ENCODE data around the gene RUNX3. TPM values are rescaled to one million over a fixed set of nuclear protein-coding genes. Genes with fewer than 3 reads are reported as not detected.
"Not testable (repeated sequence)": the region's sequence is repeated elsewhere in the genome, so short reads cannot be mapped to it uniquely, and the experiment has no call there.

The RUNX3 gene
- 0.25 TPM for polyA plus RNA-seq (2013, experiment 1 of 2)
- 0.38 TPM for polyA plus RNA-seq (2013, experiment 2 of 2)

- H3K9ac ChIP-seq (ENCODE audit: low read depth, low read length): no peak within 1 kb of the TSS
- no peaks in the 10 kb centered on the region for H3K9me3 ChIP-seq (ENCODE audit: insufficient read depth, low read depth, low read length)
- peaks cover 35% of the 10 kb centered on the region for H3K4me1 ChIP-seq (ENCODE audit: insufficient read depth, low read length)
- H3K4me3 ChIP-seq (ENCODE audit: low read length): peak within 1 kb of the TSS; percentile 51
- H3K36me3 ChIP-seq (ENCODE audit: insufficient read depth, low read length): no peaks in the 10 kb centered on the region
- H3K27me3 ChIP-seq (ENCODE audit: insufficient read depth, low read length): peaks cover 99% of the 10 kb centered on the region
- WGBS: 2% methylated on average over 88 of the region's 88 CpGs
- no peak within 1 kb of the TSS for H3K27ac ChIP-seq (ENCODE audit: low read depth, low read length)
Measured at GRCh38 chr1:24930260-24931145, at the start of gene RUNX3. Gene RUNX3, minus strand, starts transcription at chr1:24930276. Its CDS starts 408 bp downstream, at chr1:24929868.

- H3K9me3 ChIP-seq (ENCODE audit: insufficient read depth, low read depth, low read length): peaks cover 19% of the 10 kb centered on the region
- H3K4me1 ChIP-seq (ENCODE audit: insufficient read depth, low read length); H3K9ac ChIP-seq (ENCODE audit: low read depth, low read length); H3K36me3 ChIP-seq (ENCODE audit: insufficient read depth, low read length); H3K27me3 ChIP-seq (ENCODE audit: insufficient read depth, low read length); H3K27ac ChIP-seq (ENCODE audit: low read depth, low read length); H3K4me3 ChIP-seq (ENCODE audit: low read length): not testable (repeated sequence)
- WGBS: 87% methylated on average over 4 of the region's 4 CpGs
Measured at GRCh38 chr1:24979232-24979631, 49.2 kb upstream of the RUNX3 start.

DNA sequence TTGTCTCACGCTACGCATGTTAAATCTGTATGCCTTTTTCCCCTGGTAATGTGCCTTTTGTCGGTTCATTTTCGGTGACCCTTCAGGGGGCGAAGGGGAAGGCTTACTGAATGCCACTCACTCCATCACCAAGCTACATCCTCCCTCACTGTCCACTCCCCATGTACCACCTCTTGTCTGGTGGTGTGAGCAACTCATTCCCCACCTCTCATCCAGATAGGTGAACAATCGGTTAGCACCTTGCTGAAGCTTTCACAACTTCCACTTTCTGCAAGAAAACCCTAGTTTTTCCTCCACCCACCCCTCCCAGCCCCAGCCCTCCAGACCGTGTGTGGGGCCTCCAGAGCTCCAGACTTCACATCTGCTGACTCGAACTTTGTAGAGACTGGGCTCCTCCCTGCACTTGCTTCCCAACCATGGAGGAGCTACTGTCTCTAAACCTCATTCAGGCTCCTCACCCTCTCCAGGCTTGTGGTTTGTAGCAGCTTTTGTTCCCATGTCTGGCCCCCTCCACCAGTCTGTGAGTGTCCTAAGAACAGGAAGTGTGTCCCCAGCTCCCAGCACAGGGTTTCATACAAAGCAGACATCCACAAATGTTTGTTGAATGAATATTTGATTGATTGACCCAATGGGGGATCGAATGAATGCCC lies 48.4 kb upstream of the RUNX3 start:
- Histone ChIP-seq H3K27ac (ENCODE audit: low read depth, low read length) (no peak overlapping the region), H3K4me3 (ENCODE audit: low read length) (no peak overlapping the region), H3K9ac (ENCODE audit: low read depth, low read length) (no peak overlapping the region), H3K4me1 (ENCODE audit: insufficient read depth, low read length) (no peaks in the 10 kb centered on the region), H3K9me3 (ENCODE audit: insufficient read depth, low read depth, low read length) (peaks cover 19% of the 10 kb centered on the region), H3K36me3 (ENCODE audit: insufficient read depth, low read length) (no peaks in the 10 kb centered on the region), H3K27me3 (ENCODE audit: insufficient read depth, low read length) (no peaks in the 10 kb centered on the region)
- 83% methylated on average over 9 of the region's 9 CpGs for WGBS

DNA sequence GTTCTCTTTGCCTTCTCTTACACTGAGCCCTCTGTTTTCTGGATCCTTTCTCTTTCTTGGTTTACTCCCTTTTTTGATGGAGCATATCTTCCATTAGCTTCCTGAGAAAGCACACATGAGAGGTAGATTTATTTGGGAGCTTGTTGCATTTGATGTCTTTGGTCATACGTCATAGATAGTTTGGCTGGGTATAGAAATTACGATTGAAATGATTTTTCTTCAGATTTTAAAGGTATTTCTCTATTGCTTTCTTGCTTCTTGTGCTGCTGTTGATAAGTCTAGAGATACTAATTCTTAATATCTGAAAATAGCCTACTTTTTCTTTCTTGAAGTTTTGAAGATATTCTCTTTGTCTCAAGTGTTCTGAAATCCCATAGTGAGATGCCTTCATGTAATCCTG lies 45.3 kb upstream of the RUNX3 start:
- peaks cover 15% of the 10 kb centered on the region for H3K4me1 ChIP-seq (ENCODE audit: insufficient read depth, low read length)
- WGBS: 84% methylated on average over 2 of the region's 2 CpGs
- no peak overlapping the region for H3K4me3 ChIP-seq (ENCODE audit: low read length)
- H3K27me3 ChIP-seq (ENCODE audit: insufficient read depth, low read length): no peaks in the 10 kb centered on the region
- no peak overlapping the region for H3K27ac ChIP-seq (ENCODE audit: low read depth, low read length)
- H3K9ac ChIP-seq (ENCODE audit: low read depth, low read length): no peak overlapping the region
- H3K36me3 ChIP-seq (ENCODE audit: insufficient read depth, low read length): no peaks in the 10 kb centered on the region
- peaks cover 19% of the 10 kb centered on the region for H3K9me3 ChIP-seq (ENCODE audit: insufficient read depth, low read depth, low read length)

GRCh38 chr1:24973315-24973714 lies 43.2 kb upstream of the RUNX3 start:
- Histone ChIP-seq H3K27ac (ENCODE audit: low read depth, low read length) (no peak overlapping the region), H3K4me1 (ENCODE audit: insufficient read depth, low read length) (peaks cover 18% of the 10 kb centered on the region), H3K4me3 (ENCODE audit: low read length) (no peak overlapping the region), H3K9ac (ENCODE audit: low read depth, low read length) (no peak overlapping the region), H3K9me3 (ENCODE audit: insufficient read depth, low read depth, low read length) (peaks cover 19% of the 10 kb centered on the region), H3K27me3 (ENCODE audit: insufficient read depth, low read length) (no peaks in the 10 kb centered on the region), H3K36me3 (ENCODE audit: insufficient read depth, low read length) (no peaks in the 10 kb centered on the region)
- WGBS: 76% methylated on average over 5 of the region's 5 CpGs

- no peaks in the 10 kb centered on the region for H3K27me3 ChIP-seq (ENCODE audit: insufficient read depth, low read length)
- H3K9ac ChIP-seq (ENCODE audit: low read depth, low read length): no peak overlapping the region
- no peaks in the 10 kb centered on the region for H3K36me3 ChIP-seq (ENCODE audit: insufficient read depth, low read length)
- peaks cover 18% of the 10 kb centered on the region for H3K4me1 ChIP-seq (ENCODE audit: insufficient read depth, low read length)
- no peak overlapping the region for H3K27ac ChIP-seq (ENCODE audit: low read depth, low read length)
- WGBS: 71% methylated on average over 6 of the region's 6 CpGs
- peaks cover 19% of the 10 kb centered on the region for H3K9me3 ChIP-seq (ENCODE audit: insufficient read depth, low read depth, low read length)
- H3K4me3 ChIP-seq (ENCODE audit: low read length): no peak overlapping the region
Measured at GRCh38 chr1:24972915-24973242, 42.8 kb upstream of the RUNX3 start.

- Histone ChIP-seq H3K4me3 (ENCODE audit: low read length) (no peak overlapping the region), H3K9ac (ENCODE audit: low read depth, low read length) (no peak overlapping the region), H3K4me1 (ENCODE audit: insufficient read depth, low read length) (peaks cover 18% of the 10 kb centered on the region), H3K9me3 (ENCODE audit: insufficient read depth, low read depth, low read length) (peaks cover 19% of the 10 kb centered on the region), H3K27ac (ENCODE audit: low read depth, low read length) (no peak overlapping the region), H3K36me3 (ENCODE audit: insufficient read depth, low read length) (no peaks in the 10 kb centered on the region), H3K27me3 (ENCODE audit: insufficient read depth, low read length) (no peaks in the 10 kb centered on the region)
- WGBS: 51% methylated on average over 8 of the region's 8 CpGs
Measured at GRCh38 chr1:24972221-24972914, 42.3 kb upstream of the RUNX3 start.

- no peak overlapping the region for H3K4me3 ChIP-seq (ENCODE audit: low read length)
- H3K9ac ChIP-seq (ENCODE audit: low read depth, low read length): no peak overlapping the region
- H3K4me1 ChIP-seq (ENCODE audit: insufficient read depth, low read length): peaks cover 18% of the 10 kb centered on the region
- peaks cover 15% of the 10 kb centered on the region for H3K9me3 ChIP-seq (ENCODE audit: insufficient read depth, low read depth, low read length)
- 81% methylated on average over 23 of the region's 23 CpGs for WGBS
- no peak overlapping the region for H3K27ac ChIP-seq (ENCODE audit: low read depth, low read length)
- no peaks in the 10 kb centered on the region for H3K36me3 ChIP-seq (ENCODE audit: insufficient read depth, low read length)
- no peaks in the 10 kb centered on the region for H3K27me3 ChIP-seq (ENCODE audit: insufficient read depth, low read length)
Measured at GRCh38 chr1:24970926-24971875, 41.1 kb upstream of the RUNX3 start.

- H3K4me1 ChIP-seq (ENCODE audit: insufficient read depth, low read length): peaks cover 18% of the 10 kb centered on the region
- no peak overlapping the region for H3K4me3 ChIP-seq (ENCODE audit: low read length)
- 33% methylated on average over 13 of the region's 13 CpGs for WGBS
- no peak overlapping the region for H3K27ac ChIP-seq (ENCODE audit: low read depth, low read length)
- no peaks in the 10 kb centered on the region for H3K27me3 ChIP-seq (ENCODE audit: insufficient read depth, low read length)
- peaks cover 9% of the 10 kb centered on the region for H3K9me3 ChIP-seq (ENCODE audit: insufficient read depth, low read depth, low read length)
- H3K9ac ChIP-seq (ENCODE audit: low read depth, low read length): no peak overlapping the region
- no peaks in the 10 kb centered on the region for H3K36me3 ChIP-seq (ENCODE audit: insufficient read depth, low read length)
Measured at GRCh38 chr1:24970399-24970753, 40.3 kb upstream of the RUNX3 start.

DNA sequence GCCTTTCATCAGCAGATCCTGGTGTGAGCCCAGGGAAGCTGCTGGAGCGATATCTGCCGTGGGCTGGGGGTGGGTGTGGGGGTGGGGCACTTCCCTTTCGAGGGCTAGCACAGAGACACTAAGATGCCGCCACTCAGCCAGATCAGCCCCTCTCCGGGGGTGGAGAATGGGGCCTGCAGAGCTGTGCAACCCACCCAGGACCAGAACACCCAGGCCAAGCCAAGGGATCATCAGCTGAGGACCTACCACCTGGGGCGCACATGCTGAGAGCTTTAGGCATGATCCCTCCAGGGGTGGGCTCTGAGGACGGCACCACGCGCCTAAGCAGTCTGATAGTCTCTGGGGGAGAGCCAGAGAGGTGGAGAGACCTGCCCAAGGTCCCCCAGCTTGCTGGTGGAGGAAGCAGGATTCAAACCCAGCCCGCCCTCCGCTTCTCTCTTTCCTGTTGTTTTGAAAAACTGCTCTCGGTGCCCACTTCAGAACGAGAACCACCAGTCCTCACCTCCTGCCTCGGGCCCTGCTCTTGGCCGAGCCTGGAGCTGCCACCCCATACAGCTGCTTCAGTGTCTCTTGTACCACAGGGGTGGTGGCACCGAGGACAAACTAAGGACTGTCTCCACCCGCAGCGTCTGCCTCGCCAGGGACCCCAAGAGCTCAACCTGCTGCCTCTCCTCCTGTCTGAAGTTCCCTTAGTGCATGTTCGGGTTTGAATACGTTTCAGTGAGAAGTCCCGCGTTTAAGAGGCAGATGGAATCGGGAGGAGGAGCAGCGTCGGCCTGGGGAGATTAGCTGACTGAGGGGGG lies 39.7 kb upstream of the RUNX3 start:
- Histone ChIP-seq H3K27me3 (ENCODE audit: insufficient read depth, low read length) (no peaks in the 10 kb centered on the region), H3K4me1 (ENCODE audit: insufficient read depth, low read length) (peaks cover 18% of the 10 kb centered on the region), H3K9me3 (ENCODE audit: insufficient read depth, low read depth, low read length) (peaks cover 3% of the 10 kb centered on the region; the same call in 1 of the 2 replicates), H3K27ac (ENCODE audit: low read depth, low read length) (no peak overlapping the region), H3K9ac (ENCODE audit: low read depth, low read length) (no peak overlapping the region), H3K36me3 (ENCODE audit: insufficient read depth, low read length) (no peaks in the 10 kb centered on the region), H3K4me3 (ENCODE audit: low read length) (no peak overlapping the region)
- 55% methylated on average over 26 of the region's 26 CpGs for WGBS

Measured in HUES64 (cell line).